Activated CD4-positive, CD25-positive, alpha-beta regulatory T cell treated with anti-CD3 and anti-CD28 coated beads, Interleukin-2, amount 50 U/mL, for 16 hours (primary cell): ENCODE measurements around the gene GRIK4.

Experiments
- DNase-seq: peaks from one replicate; pipeline ENCODE4 v3.0.0-alpha.2; 2020; ENCODE audit warnings: low read depth, low spot score

Gene GRIK4

GRCh38 chr11:120878781-120879180 lies 367.2 kb downstream of the GRIK4 start:
- DNase-seq, result no peak

- DNase-seq, result no peak
These were observed 369.1 kb downstream of the GRIK4 start for GRCh38 chr11:120880498-120881175.

GRCh38 chr11:120881596-120881995 lies 370.0 kb downstream of the GRIK4 start:
- no peak for DNase-seq

GRCh38 chr11:120882175-120882574 lies 370.6 kb downstream of the GRIK4 start:
- DNase-seq, result no peak

GRCh38 chr11:120883404-120884080 lies 372.0 kb downstream of the GRIK4 start:
- no peak for DNase-seq

GRCh38 chr11:120884154-120885020 lies 372.8 kb downstream of the GRIK4 start:
- no peak for DNase-seq

GRCh38 chr11:120890609-120891320 lies 379.2 kb downstream of the GRIK4 start:
- no peak for DNase-seq

GRCh38 chr11:120893440-120894201 lies 382.1 kb downstream of the GRIK4 start:
- no peak for DNase-seq

GRCh38 chr11:120894202-120894985 lies 382.8 kb downstream of the GRIK4 start:
- DNase-seq, result no peak

- DNase-seq, result no peak
These were observed 385.1 kb downstream of the GRIK4 start for GRCh38 chr11:120896687-120897086.

GRCh38 chr11:120898568-120898967 lies 387.0 kb downstream of the GRIK4 start:
- no peak for DNase-seq

- DNase-seq, result no peak
These were observed 388.2 kb downstream of the GRIK4 start for GRCh38 chr11:120899720-120900119.

- DNase-seq, result no peak
These were observed 389.1 kb downstream of the GRIK4 start for GRCh38 chr11:120900643-120901042.

GRCh38 chr11:120903686-120904085 lies 392.1 kb downstream of the GRIK4 start:
- no peak for DNase-seq

GRCh38 chr11:120904116-120904515 lies 392.6 kb downstream of the GRIK4 start:
- DNase-seq, result no peak

GRCh38 chr11:120906766-120907165 lies 395.2 kb downstream of the GRIK4 start:
- DNase-seq, result no peak

GRCh38 chr11:120907971-120908370 lies 396.4 kb downstream of the GRIK4 start:
- no peak for DNase-seq

- no peak for DNase-seq
These were observed 397.1 kb downstream of the GRIK4 start for GRCh38 chr11:120908461-120909181.

- no peak for DNase-seq
These were observed 398.3 kb downstream of the GRIK4 start for GRCh38 chr11:120909676-120910416.
